Activated CD4-positive, alpha-beta memory T cell treated with anti-CD3 and anti-CD28 coated beads, Interleukin-2, amount 10 ng/mL, durations not matched to agents 7 days and 5 days (primary cell): ENCODE data around the gene SCNN1B. TPM values are rescaled to one million over a fixed set of nuclear protein-coding genes. Genes with fewer than 3 reads are reported as not detected.
"Not testable (repeated sequence)": the region's sequence is repeated elsewhere in the genome, so short reads cannot be mapped to it uniquely, and the experiment has no call there.

ENCODE experiments used
- CTCF ChIA-PET: fragments of 350-600 bp; sonication (Branson Sonifier 250); formaldehyde crosslinking; loops from one replicate; lab custom pipeline; 2021; ENCODE audit warnings: antibody characterized with exemption, inconsistent platforms; lab: Charles Lee
- POLR2A ChIA-PET: fragments of 350-600 bp; sonication (Branson Sonifier 250); formaldehyde crosslinking; loops from one replicate; lab custom pipeline; 2021; ENCODE audit warnings: antibody characterized with exemption; lab: Charles Lee
- DNase-seq: peaks from one replicate; pipeline ENCODE4 v3.0.0-alpha.2; 2020
- H3K27ac Mint-ChIP-seq: one replicate; pipeline ENCODE4 v1.8.0; 2021; ENCODE audit warnings: mild to moderate bottlenecking, mixed read lengths
- H3K27me3 Mint-ChIP-seq: one replicate; pipeline ENCODE4 v1.8.0; 2021; ENCODE audit warnings: mixed read lengths
- H3K36me3 Mint-ChIP-seq: one replicate; pipeline ENCODE4 v1.8.0; 2021; ENCODE audit warnings: low read depth, mixed read lengths
- H3K4me1 Mint-ChIP-seq: one replicate; pipeline ENCODE4 v1.8.0; 2021; ENCODE audit warnings: mixed read lengths
- H3K4me3 Mint-ChIP-seq: one replicate; pipeline ENCODE4 v1.8.0; 2021; ENCODE audit warnings: mild to moderate bottlenecking, mixed read lengths
- H3K9me3 Mint-ChIP-seq: one replicate; pipeline ENCODE4 v1.8.0; 2021; ENCODE audit warnings: mixed read lengths
- total RNA-seq, 2 experiments: library from RNA; stranded (reverse); gene quantifications; one replicate each; pipeline ENCODE4 v1.2.3, GENCODE V29; 2021

The SCNN1B gene
- not detected for total RNA-seq

GRCh38 chr16:23302045-23302956, at the start of gene SCNN1B:
Gene SCNN1B (plus strand): TSS chr16:23302302. CDS start chr16:23348600, 46,298 bp downstream.
- DNase-seq = no peak
- H3K27me3 Mint-ChIP-seq = peaks cover 34% of the 10 kb centered on the region
- no peak within 1 kb of the TSS for H3K27ac Mint-ChIP-seq
- H3K4me3 Mint-ChIP-seq = no peak within 1 kb of the TSS
- peaks cover 13% of the 10 kb centered on the region for H3K4me1 Mint-ChIP-seq
- POLR2A ChIA-PET = no interaction called here
- CTCF ChIA-PET = no interaction called here
- H3K9me3 Mint-ChIP-seq = no peaks in the 10 kb centered on the region
- H3K36me3 Mint-ChIP-seq = no peaks in the 10 kb centered on the region

GRCh38 chr16:23252310-23252709, 49.8 kb upstream of the SCNN1B start:
- Mint-ChIP-seq H3K27me3 (peaks cover 5% of the 10 kb centered on the region), H3K36me3 (no peaks in the 10 kb centered on the region), H3K4me3 (no peak overlapping the region), H3K4me1 (no peaks in the 10 kb centered on the region), H3K27ac (no peak overlapping the region), H3K9me3 (no peaks in the 10 kb centered on the region)
- CTCF ChIA-PET = no interaction called here
- POLR2A ChIA-PET = no interaction called here
- DNase-seq = no peak

- POLR2A ChIA-PET, H3K36me3 Mint-ChIP-seq, DNase-seq, H3K27ac Mint-ChIP-seq, H3K9me3 Mint-ChIP-seq, CTCF ChIA-PET, H3K27me3 Mint-ChIP-seq, H3K4me1 Mint-ChIP-seq, H3K4me3 Mint-ChIP-seq: not testable (repeated sequence)
Observed at GRCh38 chr16:23253650-23254049, 48.5 kb upstream of the SCNN1B start.

GRCh38 chr16:23254338-23254737, 47.8 kb upstream of the SCNN1B start:
- Mint-ChIP-seq H3K36me3 (no peaks in the 10 kb centered on the region), H3K9me3 (no peaks in the 10 kb centered on the region), H3K4me3 (no peak overlapping the region), H3K27me3 (peaks cover 5% of the 10 kb centered on the region), H3K27ac (no peak overlapping the region), H3K4me1 (no peaks in the 10 kb centered on the region)
- DNase-seq = no peak
- CTCF ChIA-PET = interaction anchor here (0.6 kb wide), 1 partner anchor 181 kb away, joined by 3 read pairs; no protein-coding TSS in a partner anchor
- POLR2A ChIA-PET = no interaction called here

GRCh38 chr16:23255000-23255399, 47.1 kb upstream of the SCNN1B start:
- H3K36me3 Mint-ChIP-seq = no peaks in the 10 kb centered on the region
- H3K4me3 Mint-ChIP-seq = no peak overlapping the region
- no peak for DNase-seq
- ChIA-PET POLR2A (no interaction called here), CTCF (no interaction called here)
- H3K4me1 Mint-ChIP-seq = no peaks in the 10 kb centered on the region
- peaks cover 5% of the 10 kb centered on the region for H3K27me3 Mint-ChIP-seq
- no peaks in the 10 kb centered on the region for H3K9me3 Mint-ChIP-seq
- no peak overlapping the region for H3K27ac Mint-ChIP-seq

- no peaks in the 10 kb centered on the region for H3K9me3 Mint-ChIP-seq
- no peaks in the 10 kb centered on the region for H3K4me1 Mint-ChIP-seq
- peaks cover 5% of the 10 kb centered on the region for H3K27me3 Mint-ChIP-seq
- POLR2A ChIA-PET = no interaction called here
- no peak overlapping the region for H3K27ac Mint-ChIP-seq
- DNase-seq = no peak
- H3K4me3 Mint-ChIP-seq = no peak overlapping the region
- CTCF ChIA-PET = no interaction called here
- H3K36me3 Mint-ChIP-seq = no peaks in the 10 kb centered on the region
Observed at GRCh38 chr16:23256440-23256839, 45.7 kb upstream of the SCNN1B start.

- Mint-ChIP-seq H3K4me3 (no peak overlapping the region), H3K36me3 (no peaks in the 10 kb centered on the region), H3K27me3 (peaks cover 7% of the 10 kb centered on the region), H3K4me1 (no peaks in the 10 kb centered on the region), H3K9me3 (no peaks in the 10 kb centered on the region), H3K27ac (no peak overlapping the region)
- no peak for DNase-seq
- CTCF ChIA-PET = interaction anchor here (0.7 kb wide), 2 partner anchors 20 to 28 kb away, joined by 3 to 6 read pairs; no protein-coding TSS in a partner anchor
- POLR2A ChIA-PET = no interaction called here
Observed at GRCh38 chr16:23257682-23258081, 44.4 kb upstream of the SCNN1B start.

- Mint-ChIP-seq H3K4me1 (no peaks in the 10 kb centered on the region), H3K4me3 (no peak overlapping the region), H3K36me3 (no peaks in the 10 kb centered on the region), H3K27ac (no peak overlapping the region), H3K9me3 (no peaks in the 10 kb centered on the region), H3K27me3 (peaks cover 7% of the 10 kb centered on the region)
- no peak for DNase-seq
- ChIA-PET POLR2A (no interaction called here), CTCF (no interaction called here)
Observed at GRCh38 chr16:23258919-23259237, 43.2 kb upstream of the SCNN1B start.

GRCh38 chr16:23267647-23268046, 34.5 kb upstream of the SCNN1B start:
- no peaks in the 10 kb centered on the region for H3K4me1 Mint-ChIP-seq
- ChIA-PET CTCF (no interaction called here), POLR2A (no interaction called here)
- no peaks in the 10 kb centered on the region for H3K36me3 Mint-ChIP-seq
- no peak overlapping the region for H3K27ac Mint-ChIP-seq
- H3K9me3 Mint-ChIP-seq = no peaks in the 10 kb centered on the region
- no peaks in the 10 kb centered on the region for H3K27me3 Mint-ChIP-seq
- H3K4me3 Mint-ChIP-seq = no peak overlapping the region
- DNase-seq = no peak

- Mint-ChIP-seq H3K9me3 (no peaks in the 10 kb centered on the region), H3K36me3 (no peaks in the 10 kb centered on the region), H3K4me1 (no peaks in the 10 kb centered on the region), H3K27ac (no peak overlapping the region), H3K27me3 (no peaks in the 10 kb centered on the region), H3K4me3 (no peak overlapping the region)
- DNase-seq = no peak
- POLR2A ChIA-PET = no interaction called here
- CTCF ChIA-PET = no interaction called here
Observed at GRCh38 chr16:23268561-23268960, 33.5 kb upstream of the SCNN1B start.

- no peaks in the 10 kb centered on the region for H3K9me3 Mint-ChIP-seq
- H3K4me3 Mint-ChIP-seq = no peak overlapping the region
- H3K27ac Mint-ChIP-seq = no peak overlapping the region
- CTCF ChIA-PET = no interaction called here
- H3K4me1 Mint-ChIP-seq = no peaks in the 10 kb centered on the region
- no peak for DNase-seq
- no peaks in the 10 kb centered on the region for H3K36me3 Mint-ChIP-seq
- no peaks in the 10 kb centered on the region for H3K27me3 Mint-ChIP-seq
- POLR2A ChIA-PET = no interaction called here
Observed at GRCh38 chr16:23269248-23269953, 32.7 kb upstream of the SCNN1B start.

GRCh38 chr16:23270654-23271053, 31.4 kb upstream of the SCNN1B start:
- Mint-ChIP-seq H3K27me3 (peaks cover 4% of the 10 kb centered on the region), H3K4me3 (no peak overlapping the region), H3K27ac (no peak overlapping the region), H3K4me1 (no peaks in the 10 kb centered on the region), H3K9me3 (no peaks in the 10 kb centered on the region), H3K36me3 (no peaks in the 10 kb centered on the region)
- CTCF ChIA-PET = no interaction called here
- POLR2A ChIA-PET = no interaction called here
- no peak for DNase-seq

- H3K9me3 Mint-ChIP-seq = no peaks in the 10 kb centered on the region
- no peaks in the 10 kb centered on the region for H3K4me1 Mint-ChIP-seq
- peaks cover 17% of the 10 kb centered on the region for H3K27me3 Mint-ChIP-seq
- no peak for DNase-seq
- no peak overlapping the region for H3K27ac Mint-ChIP-seq
- H3K36me3 Mint-ChIP-seq = no peaks in the 10 kb centered on the region
- no peak overlapping the region for H3K4me3 Mint-ChIP-seq
- ChIA-PET POLR2A (no interaction called here), CTCF (no interaction called here)
Observed at GRCh38 chr16:23274968-23275367, 27.1 kb upstream of the SCNN1B start.
